Activated CD4-positive, alpha-beta T cell treated with anti-CD3 and anti-CD28 coated beads for 36 hours (primary cell): Measurements from ENCODE around the gene TBC1D10B. TPM values are rescaled to one million over a fixed set of nuclear protein-coding genes. Genes with fewer than 3 reads are reported as not detected.
A peak's percentile ranks its signal among the peaks of the same experiment; 100 is the strongest.

Experiments
- ATAC-seq: fragments of 200-7000 bp; cut with Tn5 transposase; one replicate; pipeline ENCODE4 v1.10.0; 2021; ENCODE audit warnings: mild to moderate bottlenecking, moderate library complexity
- CTCF ChIA-PET: fragments of 350-600 bp; sonication (Branson Sonifier 250); formaldehyde crosslinking; loops from one replicate; lab custom pipeline; 2021; ENCODE audit warnings: antibody characterized with exemption; lab: Charles Lee
- POLR2A ChIA-PET: fragments of 350-600 bp; sonication (Branson Sonifier 250); formaldehyde crosslinking; loops from one replicate; lab custom pipeline; 2021; ENCODE audit warnings: antibody characterized with exemption, inconsistent platforms; lab: Charles Lee
- DNase-seq: peaks from one replicate; pipeline ENCODE4 v3.0.0-alpha.2; 2020
- H3K27ac Mint-ChIP-seq: one replicate; pipeline ENCODE4 v1.8.0; 2021; ENCODE audit warnings: mixed read lengths
- H3K27me3 Mint-ChIP-seq: one replicate; pipeline ENCODE4 v1.8.0; 2021; ENCODE audit warnings: mixed read lengths
- H3K36me3 Mint-ChIP-seq: one replicate; pipeline ENCODE4 v1.8.0; 2021; ENCODE audit warnings: low read depth, mixed read lengths
- H3K4me1 Mint-ChIP-seq: one replicate; pipeline ENCODE4 v1.8.0; 2021; ENCODE audit warnings: mixed read lengths
- H3K4me3 Mint-ChIP-seq: one replicate; pipeline ENCODE4 v1.8.0; 2021; ENCODE audit warnings: mild to moderate bottlenecking, moderate library complexity, mixed read lengths
- H3K9me3 Mint-ChIP-seq: one replicate; pipeline ENCODE4 v1.8.0; 2021; ENCODE audit warnings: low read depth, mixed read lengths
- intact Hi-C, 2 experiments: fragments of 100-400 bp; cut with DNase I in 1 of 2; cut with micrococcal nuclease in 1 of 2; formaldehyde crosslinking; loops; one replicate each; pipeline versions ENCODE4 v1.14.2 to v1.15.1; 2022 to 2024; cut with DNase I, micrococcal nuclease
- total RNA-seq, 2 experiments: library from RNA; stranded (reverse); gene quantifications; one replicate each; pipeline ENCODE4 v1.2.3, GENCODE V29; 2021

TBC1D10B gene
- total RNA-seq, 2 experiments from 2014 or later: 38.1 to 43.4 TPM

GRCh38 chr16:30374538-30374937 is 4.2 kb upstream of the TBC1D10B start, which contains the start of gene MYL11:
MYL11 (plus strand) TSS chr16:30374802; CDS start chr16:30374858, 56 bp downstream.
- DNase-seq (no peak), ATAC-seq (no peak)
- ChIA-PET CTCF (no interaction called here), POLR2A (no interaction called here)
- intact Hi-C loops: loop anchor here (5.0 to 10.0 kb wide), 3 partner anchors 33 to 1550 kb away; partner anchors contain the start of genes ATXN2L (in 1 of the 2), FUS (in 1 of the 2) and ZNF771 (in 1 of the 2)
- Mint-ChIP-seq H3K36me3 (peaks cover 15% of the 10 kb centered on the region), H3K9me3 (no peaks in the 10 kb centered on the region), H3K4me1 (peaks cover 28% of the 10 kb centered on the region), H3K4me3 (no peak within 1 kb of the TSS), H3K27ac (peak within 1 kb of the TSS; percentile 42), H3K27me3 (no peaks in the 10 kb centered on the region)

- ChIA-PET CTCF (interaction anchor here (2.9 to 3.8 kb wide), 2 partner anchors 10 to 37 kb away, joined by 16 to 17 read pairs; partner anchors contain the start of gene SEPTIN1), POLR2A (no interaction called here)
- intact Hi-C loops: loop anchor here (5.0 to 10.0 kb wide), 3 partner anchors 35 to 1548 kb away; partner anchors contain the start of genes ATXN2L (in 1 of the 2), FUS (in 1 of the 2) and ZNF771 (in 1 of the 2)
- Mint-ChIP-seq H3K4me1 (peaks cover 29% of the 10 kb centered on the region), H3K27me3 (no peaks in the 10 kb centered on the region), H3K9me3 (no peaks in the 10 kb centered on the region), H3K27ac (peak overlapping the region; percentile 97), H3K36me3 (peaks cover 12% of the 10 kb centered on the region), H3K4me3 (no peak overlapping the region)
- DNase-seq: no peak
- no peak for ATAC-seq
Observed at GRCh38 chr16:30372725-30373124, 2.4 kb upstream of the TBC1D10B start.

- Mint-ChIP-seq H3K36me3 (peaks cover 18% of the 10 kb centered on the region), H3K27me3 (no peaks in the 10 kb centered on the region), H3K9me3 (no peaks in the 10 kb centered on the region), H3K4me3 (peak overlapping the region; percentile 78), H3K4me1 (peaks cover 32% of the 10 kb centered on the region), H3K27ac (peak overlapping the region; percentile 97)
- ChIA-PET POLR2A (interaction anchor here (0.6 kb wide), 1 partner anchor 195 kb away, joined by 3 read pairs; no protein-coding TSS in a partner anchor), CTCF (interaction anchor here (2.0 to 3.8 kb wide), 3 partner anchors 11 to 37 kb away, joined by 7 to 17 read pairs (median 16); partner anchors contain the start of genes SEPTIN1 and ZNF771)
- intact Hi-C loops: loop anchor here (5.0 to 10.0 kb wide), 3 partner anchors 35 to 1547 kb away; partner anchors contain the start of genes ATXN2L (in 1 of the 2), FUS (in 1 of the 2) and ZNF771 (in 1 of the 2)
- ATAC-seq (no peak), DNase-seq (no peak)
Observed at GRCh38 chr16:30372038-30372712, 1.9 kb upstream of the TBC1D10B start.

GRCh38 chr16:30371248-30371816 is 1.0 kb upstream of the TBC1D10B start:
- CTCF ChIA-PET: interaction anchor here (0.6 to 3.8 kb wide), 19 partner anchors 11 to 528 kb away, joined by 3 to 17 read pairs (median 4); partner anchors contain the start of genes CD2BP2, DCTPP1, FBRS and SEPTIN1
- Mint-ChIP-seq H3K27ac (peak overlapping the region; percentile 97), H3K27me3 (no peaks in the 10 kb centered on the region), H3K36me3 (peaks cover 26% of the 10 kb centered on the region), H3K4me3 (peak overlapping the region; percentile 78), H3K4me1 (peaks cover 37% of the 10 kb centered on the region), H3K9me3 (no peaks in the 10 kb centered on the region)
- DNase-seq (no peak), ATAC-seq (no peak)
- intact Hi-C loops: loop anchor here (1.0 to 10.0 kb wide), 9 partner anchors 29 to 1547 kb away; partner anchors contain the start of genes ATXN2L (in 1 of the 2), FBXL19 (in 1 of the 2), FUS (in 1 of the 2) and ITGAL (in 1 of the 2)
- POLR2A ChIA-PET: interaction anchor here (0.6 to 1.6 kb wide), 17 partner anchors 11 to 599 kb away, joined by 3 to 7 read pairs (median 4); partner anchors contain the start of genes CORO1A, SEPTIN1, TBX6 and ZNF688

DNA sequence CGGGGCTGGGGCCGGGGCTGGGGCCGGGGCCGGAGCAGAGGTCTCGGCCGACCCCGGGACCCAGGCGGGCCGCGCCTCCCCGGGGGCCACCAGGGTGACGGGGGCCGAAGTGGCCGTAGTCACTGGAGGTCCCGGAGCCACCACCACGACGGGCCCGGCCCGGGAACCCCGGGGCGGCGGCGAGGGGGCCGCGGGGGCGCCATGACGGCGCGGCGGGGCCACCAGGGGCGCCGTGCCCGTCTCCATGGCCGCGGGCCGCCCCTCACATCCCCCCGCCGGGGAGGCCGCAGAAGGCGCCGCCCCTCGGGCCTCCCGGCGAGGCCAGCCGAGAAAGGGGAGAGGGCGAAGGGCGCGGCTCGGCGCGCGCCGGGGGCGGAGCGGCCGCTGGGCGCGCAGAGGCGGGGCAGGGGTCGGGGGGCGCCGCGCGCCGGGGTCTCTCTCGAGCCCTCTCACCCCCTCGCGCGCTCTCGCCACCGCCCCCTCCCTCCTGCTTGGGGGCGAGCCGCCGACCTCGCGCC is 297 bp downstream of the TBC1D10B start:
- no peak for DNase-seq
- H3K9me3 Mint-ChIP-seq: no peaks in the 10 kb centered on the region
- intact Hi-C loops: loop anchor here (1.0 to 10.0 kb wide), 20 partner anchors 8 to 1545 kb away; partner anchors contain the start of genes CD2BP2 (in 2 of the 2), ZNF771 (in 2 of the 2), ALDOA (in 1 of the 2) and ATXN2L (in 1 of the 2)
- peak overlapping the region; percentile 89 for H3K4me3 Mint-ChIP-seq
- peaks cover 30% of the 10 kb centered on the region for H3K36me3 Mint-ChIP-seq
- H3K27me3 Mint-ChIP-seq: no peaks in the 10 kb centered on the region
- ChIA-PET POLR2A (interaction anchor here (0.6 to 1.6 kb wide), 7 partner anchors 13 to 1297 kb away, joined by 3 to 5 read pairs (median 3); partner anchors contain the start of gene TBX6), CTCF (interaction anchor here (0.6 to 3.8 kb wide), 8 partner anchors 13 to 317 kb away, joined by 3 to 17 read pairs (median 5); partner anchors contain the start of gene SEPTIN1)
- H3K27ac Mint-ChIP-seq: peak overlapping the region; percentile 97
- peaks cover 41% of the 10 kb centered on the region for H3K4me1 Mint-ChIP-seq
- no peak for ATAC-seq

DNA sequence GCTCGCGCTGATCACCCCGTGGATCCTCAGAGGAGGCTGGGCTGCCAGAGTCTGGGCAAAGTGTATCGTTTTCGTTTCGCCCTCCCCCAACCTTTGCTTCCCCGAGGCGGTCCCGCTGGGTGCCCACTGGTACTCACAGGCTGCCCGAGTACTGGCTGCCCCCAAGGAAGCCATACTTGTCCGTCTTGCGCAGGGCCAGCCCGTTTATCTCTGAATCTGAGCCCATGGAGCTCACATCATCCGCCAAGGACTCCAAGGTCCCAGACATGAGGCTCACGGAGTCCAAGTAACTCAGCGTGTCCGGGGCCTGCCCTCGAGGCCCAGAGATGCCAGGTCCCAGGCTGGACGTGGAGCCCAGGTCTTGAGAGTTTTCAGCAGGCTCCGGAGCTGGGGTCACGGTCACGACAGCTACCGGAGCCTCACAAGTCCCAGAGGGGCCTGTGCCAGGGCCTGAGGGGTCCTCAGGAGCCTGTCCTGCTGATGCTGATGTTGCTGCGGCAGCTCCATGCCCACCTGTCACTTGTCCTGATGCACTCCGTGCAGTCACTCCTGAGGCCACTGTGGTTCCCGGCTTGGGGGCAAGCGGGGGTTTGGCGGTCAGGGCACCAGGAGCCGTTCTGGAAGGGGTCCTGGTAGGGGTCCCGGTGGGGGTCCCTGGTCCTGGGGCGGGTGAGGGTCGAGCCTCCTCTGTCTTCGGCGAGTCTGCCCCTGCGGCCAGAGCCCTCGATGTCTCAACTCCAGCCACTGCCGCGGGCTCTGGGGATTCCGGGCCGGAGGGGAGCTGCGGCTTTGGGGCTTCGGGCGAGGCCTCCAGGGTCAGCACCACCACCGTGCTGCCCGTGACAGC is 980 bp downstream of the TBC1D10B start:
- CTCF ChIA-PET: interaction anchor here (0.6 to 3.8 kb wide), 7 partner anchors 9 to 316 kb away, joined by 3 to 17 read pairs (median 5); partner anchors contain the start of gene SEPTIN1

GRCh38 chr16:30368792-30369090 is 1.6 kb downstream of the TBC1D10B start:
- H3K27me3 Mint-ChIP-seq: no peaks in the 10 kb centered on the region
- H3K4me3 Mint-ChIP-seq: peak overlapping the region; percentile 89
- peaks cover 30% of the 10 kb centered on the region for H3K36me3 Mint-ChIP-seq
- no peaks in the 10 kb centered on the region for H3K9me3 Mint-ChIP-seq
- CTCF ChIA-PET: interaction anchor here (0.7 to 1.5 kb wide), 5 partner anchors 9 to 220 kb away, joined by 3 to 9 read pairs (median 5); no protein-coding TSS in a partner anchor
- intact Hi-C loops: no loop called here
- ATAC-seq (no peak), DNase-seq (no peak)
- peak overlapping the region; percentile 79 for H3K27ac Mint-ChIP-seq
- POLR2A ChIA-PET: interaction anchor here (0.7 to 1.2 kb wide), 2 partner anchors 9 to 230 kb away, joined by 3 read pairs; no protein-coding TSS in a partner anchor
- H3K4me1 Mint-ChIP-seq: peaks cover 41% of the 10 kb centered on the region

More for the DNA sequence above, 980 bp downstream of the TBC1D10B start:
- peaks cover 30% of the 10 kb centered on the region for H3K36me3 Mint-ChIP-seq
- DNase-seq (peak; percentile 47), ATAC-seq (no peak)
- no peaks in the 10 kb centered on the region for H3K9me3 Mint-ChIP-seq
- H3K27ac Mint-ChIP-seq: peak overlapping the region; percentile 79
- intact Hi-C loops: no loop called here
- POLR2A ChIA-PET: interaction anchor here (0.7 to 1.2 kb wide), 3 partner anchors 9 to 373 kb away, joined by 3 read pairs; partner anchors contain the start of gene INO80E
- no peaks in the 10 kb centered on the region for H3K27me3 Mint-ChIP-seq
- H3K4me1 Mint-ChIP-seq: peaks cover 41% of the 10 kb centered on the region
- peak overlapping the region; percentile 89 for H3K4me3 Mint-ChIP-seq

DNA sequence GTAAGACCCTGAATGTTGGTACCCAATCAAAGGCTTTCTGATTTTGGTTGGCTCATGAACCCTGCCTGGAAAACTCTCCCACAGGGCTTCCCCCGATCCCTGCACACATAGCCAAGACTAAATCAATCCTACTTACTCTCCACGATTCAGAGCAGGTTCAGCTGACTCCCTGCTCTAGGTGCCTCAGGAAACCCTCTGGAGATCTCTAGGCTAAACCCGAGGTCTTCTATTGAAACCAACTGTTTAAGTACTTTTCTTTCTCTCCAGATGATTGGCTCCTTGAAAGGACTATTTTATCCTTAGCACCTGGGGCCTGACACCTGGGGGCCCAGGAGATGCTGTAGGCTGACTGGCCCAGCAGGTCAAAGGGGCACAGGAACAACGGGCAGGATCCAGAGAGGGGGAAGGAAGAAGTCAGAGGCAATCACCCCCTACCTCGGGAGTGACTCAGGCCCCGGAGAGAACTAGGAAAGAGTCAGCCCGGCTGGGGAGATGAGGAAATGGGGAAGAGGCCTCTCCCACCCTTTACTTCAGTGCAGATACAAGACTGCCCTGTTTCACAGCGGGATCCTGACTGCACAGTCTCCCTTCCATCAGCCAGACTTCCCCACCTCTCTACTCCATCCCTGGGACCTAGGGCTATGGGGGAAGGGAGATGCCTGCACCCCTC is 2.0 kb downstream of the TBC1D10B start:
- intact Hi-C loops: no loop called here
- POLR2A ChIA-PET: no interaction called here
- peak overlapping the region; percentile 89 for H3K4me3 Mint-ChIP-seq
- peaks cover 32% of the 10 kb centered on the region for H3K36me3 Mint-ChIP-seq
- peaks cover 41% of the 10 kb centered on the region for H3K4me1 Mint-ChIP-seq
- peak overlapping the region; percentile 79 for H3K27ac Mint-ChIP-seq
- H3K27me3 Mint-ChIP-seq: no peaks in the 10 kb centered on the region
- ATAC-seq (no peak), DNase-seq (no peak)
- CTCF ChIA-PET: interaction anchor here (0.7 to 1.5 kb wide), 4 partner anchors 8 to 221 kb away, joined by 3 to 9 read pairs (median 6); no protein-coding TSS in a partner anchor
- H3K9me3 Mint-ChIP-seq: no peaks in the 10 kb centered on the region

GRCh38 chr16:30367349-30368009 is 2.8 kb downstream of the TBC1D10B start:
- ATAC-seq (no peak), DNase-seq (no peak)
- intact Hi-C loops: no loop called here
- peaks cover 40% of the 10 kb centered on the region for H3K4me1 Mint-ChIP-seq
- H3K36me3 Mint-ChIP-seq: peaks cover 36% of the 10 kb centered on the region
- no peaks in the 10 kb centered on the region for H3K27me3 Mint-ChIP-seq
- peak overlapping the region; percentile 89 for H3K4me3 Mint-ChIP-seq
- H3K9me3 Mint-ChIP-seq: no peaks in the 10 kb centered on the region
- H3K27ac Mint-ChIP-seq: peak overlapping the region; percentile 79
- ChIA-PET POLR2A (no interaction called here), CTCF (interaction anchor here (0.6 to 1.4 kb wide), 2 partner anchors 42 to 321 kb away, joined by 4 to 5 read pairs; no protein-coding TSS in a partner anchor)
